Right lobe of liver (tissue), 4 donors: ENCODE measurements around the gene PRR22.

Experiments
- CTCF ChIP-seq, 4 donors: fragments of 200-600 bp in 3 of 4; fragments of 450-650 bp in 1 of 4; IDR thresholded peaks; one replicate each; pipeline versions ENCODE4 v1.5.1 to v1.8.0; 2016 to 2022; ENCODE audit warnings: antibody characterized with exemption in 4 of 4, mild to moderate bottlenecking in 2 of 4
- POLR2A ChIP-seq: fragments of 450-650 bp; IDR thresholded peaks from one replicate; pipeline ENCODE4 v1.6.1; 2017; ENCODE audit warnings: antibody characterized with exemption, mild to moderate bottlenecking
- donor health status: DM: no; HTN: no; CAD: no.
- donor health status: DM: no; HTN: no; CAD: no.
- donor health status: DM: no; HTN: yes; CAD: no.

- TF ChIP-seq CTCF (IDR thresholded peaks at IDR 0.05) (no peak), POLR2A (no peak)
These were observed 21.6 kb upstream of the PRR22 start for GRCh38 chr19:5806133-5806489.
